Left lung (tissue), 10 donors: ENCODE data around the gene SV2B. TPM values are rescaled to one million over a fixed set of nuclear protein-coding genes. Genes with fewer than 3 reads are reported as not detected.

Experiments
- ATAC-seq: fragments of 200-7000 bp; cut with Tn5 transposase; one replicate; pipeline ENCODE4 v1.9.1; 2020; ENCODE audit warnings: moderate library complexity
- DNase-seq, 4 donors: peaks; one replicate each; pipeline ENCODE4 v3.0.0-alpha.2; 2013 to 2020
- H3K27ac ChIP-seq, 2 donors: fragments of 200-600 bp; sonication (generic) in 1 of 2; one replicate each; pipeline versions ENCODE4 v1.5.0 to v1.8.0; 2020 to 2021
- H3K27me3 ChIP-seq, 2 donors: fragments of 200-600 bp; sonication (generic) in 1 of 2; one replicate each; pipeline versions ENCODE4 v1.5.0 to v1.8.0; 2020 to 2021
- H3K36me3 ChIP-seq, 2 donors: fragments of 200-600 bp; sonication (generic) in 1 of 2; one replicate each; pipeline versions ENCODE4 v1.5.0 to v1.8.0; 2020 to 2021
- H3K4me1 ChIP-seq, 2 donors: fragments of 200-600 bp; one replicate each; pipeline ENCODE4 v1.8.0; 2021
- H3K4me3 ChIP-seq, 2 donors: fragments of 200-600 bp; sonication (generic) in 1 of 2; one replicate each; pipeline versions ENCODE4 v1.5.0 to v1.8.0; 2020 to 2021; ENCODE audit warnings: mild to moderate bottlenecking in 1 of 2
- H3K9me3 ChIP-seq, 2 donors: fragments of 200-600 bp; sonication (generic) in 1 of 2; one replicate each; pipeline versions ENCODE4 v1.5.0 to v1.8.0; 2020 to 2021
- intact Hi-C, 2 donors: fragments of 100-400 bp; cut with DNase I; formaldehyde crosslinking; loops; one replicate each; pipeline versions ENCODE4 v1.11.2 to v1.14.2; 2022
- polyA plus RNA-seq, 6 donors: library from polyadenylated mRNA; unstranded; fragments of 120-200 nt; gene quantifications; one replicate each; pipeline ENCODE4 v1.2.1, GENCODE V29; 2013; ENCODE audit not compliant: insufficient read length in 6 of 6
- total RNA-seq, 2 donors: library from RNA; stranded (reverse); fragmentation: NEBNext Ultra II Directional; extraction: Animal tissue kit (Norgen Biotek cat#: 25700); gene quantifications; one replicate each; pipeline ENCODE4 v1.2.1, GENCODE V29; 2021
- TF ChIP-seq, protein P1 (sequence below), 2 donors: fragments of 200-600 bp; sonication (generic) in 1 of 2; IDR thresholded peaks; one replicate each; pipeline versions ENCODE4 v1.5.0 to v1.8.0; 2021; ENCODE audit warnings: antibody characterized with exemption in 2 of 2
- donor health status: DM: no; HTN: yes; CAD: no.
- donor health status: DM: no; HTN: no; CAD: no.

Gene SV2B
- total and polyA plus RNA-seq, 8 donors: 0.58 to 3.2 (median 1.4) TPM

DNA sequence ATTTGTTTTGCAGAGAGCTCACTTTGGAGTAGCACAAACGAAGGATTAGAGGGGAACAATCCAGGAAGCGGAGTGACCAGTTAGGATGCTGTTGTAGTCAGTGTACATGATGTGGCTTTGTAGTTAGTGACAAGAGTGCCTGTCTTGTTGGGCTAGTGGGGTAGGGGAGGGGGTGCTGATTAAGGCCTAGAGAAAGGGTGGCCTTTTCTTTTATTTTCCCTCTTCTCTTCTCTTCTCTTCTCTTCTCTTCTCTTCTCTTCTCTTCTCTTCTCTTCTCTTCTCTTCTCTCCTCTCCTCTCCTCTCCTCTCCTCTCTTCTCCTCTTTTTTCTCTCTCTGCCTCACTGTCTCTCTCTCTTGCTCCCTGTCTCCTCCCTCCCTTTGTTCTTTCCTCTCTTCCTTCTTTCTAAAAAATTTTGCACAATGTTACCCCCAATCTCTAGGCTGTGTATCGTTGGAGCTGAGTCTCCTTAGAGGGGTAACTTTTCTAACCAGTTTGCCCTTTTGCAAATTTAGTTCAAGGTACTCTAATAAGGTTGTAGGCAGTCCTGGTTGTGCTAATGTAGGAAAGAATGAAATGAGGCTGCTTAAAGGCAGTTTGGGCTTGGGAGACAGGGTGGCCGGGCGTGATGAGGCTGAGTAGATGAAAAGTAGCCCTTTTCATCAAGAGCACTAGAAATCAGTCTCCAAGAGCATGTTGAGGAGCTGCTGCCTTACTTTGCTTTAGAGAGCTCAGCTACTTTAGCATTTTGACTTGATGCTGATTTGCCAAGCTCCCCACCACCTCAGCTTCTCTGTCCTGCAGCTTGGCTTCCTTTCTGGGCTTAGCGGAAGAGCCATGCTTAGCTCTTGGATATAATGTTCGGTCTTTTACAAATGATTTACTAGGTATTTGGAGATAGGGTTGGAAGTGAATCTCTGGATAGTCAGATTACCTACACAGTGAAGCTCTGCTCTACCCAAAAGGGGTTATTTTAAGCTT lies 58.6 kb downstream of the SV2B start:
- no peak overlapping the region for H3K27ac ChIP-seq
- no peaks in the 10 kb centered on the region for H3K9me3 ChIP-seq
- H3K4me1 ChIP-seq: no peaks in the 10 kb centered on the region
- DNase-seq (no peak), ATAC-seq (no peak)
- peaks cover 0 to 30% of the 10 kb centered on the region in 2 donors for H3K27me3 ChIP-seq
- H3K36me3 ChIP-seq: no peaks in the 10 kb centered on the region
- intact Hi-C loops: no loop called here
- TF ChIP-seq, protein P1, sequence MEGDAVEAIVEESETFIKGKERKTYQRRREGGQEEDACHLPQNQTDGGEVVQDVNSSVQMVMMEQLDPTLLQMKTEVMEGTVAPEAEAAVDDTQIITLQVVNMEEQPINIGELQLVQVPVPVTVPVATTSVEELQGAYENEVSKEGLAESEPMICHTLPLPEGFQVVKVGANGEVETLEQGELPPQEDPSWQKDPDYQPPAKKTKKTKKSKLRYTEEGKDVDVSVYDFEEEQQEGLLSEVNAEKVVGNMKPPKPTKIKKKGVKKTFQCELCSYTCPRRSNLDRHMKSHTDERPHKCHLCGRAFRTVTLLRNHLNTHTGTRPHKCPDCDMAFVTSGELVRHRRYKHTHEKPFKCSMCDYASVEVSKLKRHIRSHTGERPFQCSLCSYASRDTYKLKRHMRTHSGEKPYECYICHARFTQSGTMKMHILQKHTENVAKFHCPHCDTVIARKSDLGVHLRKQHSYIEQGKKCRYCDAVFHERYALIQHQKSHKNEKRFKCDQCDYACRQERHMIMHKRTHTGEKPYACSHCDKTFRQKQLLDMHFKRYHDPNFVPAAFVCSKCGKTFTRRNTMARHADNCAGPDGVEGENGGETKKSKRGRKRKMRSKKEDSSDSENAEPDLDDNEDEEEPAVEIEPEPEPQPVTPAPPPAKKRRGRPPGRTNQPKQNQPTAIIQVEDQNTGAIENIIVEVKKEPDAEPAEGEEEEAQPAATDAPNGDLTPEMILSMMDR (IDR thresholded peaks at IDR 0.05): no peak
- no peak overlapping the region for H3K4me3 ChIP-seq

DNA sequence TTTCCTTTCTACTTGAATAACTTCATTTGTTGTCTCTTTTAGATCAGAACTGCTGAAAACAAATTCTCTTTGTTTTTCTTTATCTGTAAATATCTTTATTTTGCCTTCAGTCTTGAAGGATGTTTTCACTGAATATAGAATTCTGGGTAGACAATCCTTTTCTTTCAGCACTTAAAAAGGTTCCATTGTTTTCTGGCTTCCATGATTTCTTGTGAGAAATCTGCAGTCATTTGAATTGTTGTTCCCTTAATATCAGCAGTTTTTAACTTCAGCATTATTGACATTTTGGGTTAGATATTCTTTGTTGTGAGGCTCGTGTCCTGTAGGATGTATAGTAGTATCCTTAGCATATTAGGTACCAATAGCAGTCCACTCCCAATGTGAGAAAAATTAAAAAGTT lies 65.8 kb downstream of the SV2B start:
- Histone ChIP-seq H3K36me3 (no peaks in the 10 kb centered on the region), H3K9me3 (peaks cover 0 to 34% of the 10 kb centered on the region in 2 donors), H3K27ac (no peak overlapping the region), H3K4me1 (no peaks in the 10 kb centered on the region), H3K4me3 (no peak overlapping the region), H3K27me3 (peaks cover 0 to 15% of the 10 kb centered on the region in 2 donors)
- TF ChIP-seq, protein P1 (IDR thresholded peaks at IDR 0.05): no peak
- no peak for DNase-seq
- no peak for ATAC-seq
- intact Hi-C loops: no loop called here

DNA sequence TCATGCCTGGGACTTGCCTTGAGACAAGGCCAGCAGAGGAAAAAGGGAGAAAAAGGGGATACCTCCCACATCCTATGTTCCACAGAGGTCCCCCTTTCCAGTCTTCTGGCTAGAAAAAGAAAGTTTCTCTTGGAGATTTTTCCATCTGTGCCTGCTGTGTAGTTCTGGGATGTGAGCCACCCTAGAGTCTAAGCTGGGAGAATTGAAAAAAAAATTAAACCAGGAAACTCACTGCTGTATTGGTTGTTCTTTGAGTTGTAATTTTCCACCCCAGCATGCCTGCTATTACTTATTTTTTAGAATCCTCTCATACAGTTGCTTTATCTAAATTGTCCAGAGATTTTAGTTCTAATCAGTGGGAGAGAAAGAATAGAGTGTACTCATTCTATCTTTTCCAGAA lies 68.4 kb downstream of the SV2B start:
- peaks cover 0 to 34% of the 10 kb centered on the region in 2 donors for H3K9me3 ChIP-seq
- no peak for ATAC-seq
- peaks cover 0 to 12% of the 10 kb centered on the region in 2 donors for H3K27me3 ChIP-seq
- H3K27ac ChIP-seq: no peak overlapping the region
- no peak for DNase-seq
- TF ChIP-seq, protein P1 (IDR thresholded peaks at IDR 0.05): no peak
- intact Hi-C loops: no loop called here
- H3K36me3 ChIP-seq: no peaks in the 10 kb centered on the region
- H3K4me1 ChIP-seq: no peaks in the 10 kb centered on the region
- no peak overlapping the region for H3K4me3 ChIP-seq

DNA sequence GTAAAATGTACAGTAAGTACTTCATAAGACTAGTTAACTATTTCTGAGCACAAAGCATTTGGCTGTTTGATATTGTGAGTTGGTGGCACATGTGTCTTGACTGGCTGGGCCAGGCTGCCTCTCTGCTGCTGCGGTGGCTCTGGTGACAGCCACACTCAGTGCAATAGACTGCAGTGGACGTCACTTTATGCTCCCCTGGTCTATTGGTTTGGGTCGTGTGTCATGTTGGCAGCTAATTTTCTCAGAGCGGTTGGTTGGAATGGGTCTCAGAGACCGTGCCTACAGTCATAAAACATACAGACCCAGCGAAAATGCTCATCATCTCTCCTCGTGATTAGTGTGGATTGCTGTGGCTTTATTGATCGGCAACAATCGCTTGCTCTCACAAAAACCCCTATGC lies 71.3 kb downstream of the SV2B start:
- Histone ChIP-seq H3K27me3 (peaks cover 0 to 16% of the 10 kb centered on the region in 2 donors), H3K4me1 (no peaks in the 10 kb centered on the region), H3K27ac (no peak overlapping the region), H3K9me3 (peaks cover 0 to 13% of the 10 kb centered on the region in 2 donors), H3K4me3 (no peak overlapping the region), H3K36me3 (no peaks in the 10 kb centered on the region)
- DNase-seq (no peak), ATAC-seq (no peak)
- TF ChIP-seq, protein P1 (IDR thresholded peaks at IDR 0.05): no peak
- intact Hi-C loops: no loop called here

DNA sequence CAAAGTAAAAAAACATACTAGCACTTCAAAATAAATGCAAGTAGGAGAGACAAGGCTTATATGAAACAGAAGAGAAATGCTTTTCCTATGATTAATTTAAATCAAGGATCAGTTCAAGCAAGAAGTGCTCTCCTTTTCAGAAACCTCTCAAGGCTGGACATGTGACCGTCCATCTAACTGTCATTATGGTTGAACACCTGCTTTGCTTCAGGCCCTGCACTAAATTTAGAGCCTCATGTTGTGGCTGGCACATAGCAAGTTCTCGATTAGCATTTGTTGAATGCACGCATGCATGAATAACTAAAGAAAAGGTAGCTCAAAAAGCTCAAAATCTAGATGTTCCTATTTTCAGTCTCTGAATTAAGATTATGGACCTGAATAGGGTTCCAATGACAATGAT lies 82.0 kb downstream of the SV2B start:
- Histone ChIP-seq H3K4me3 (no peak overlapping the region), H3K4me1 (no peaks in the 10 kb centered on the region), H3K9me3 (no peaks in the 10 kb centered on the region), H3K27me3 (peaks cover 0 to 10% of the 10 kb centered on the region in 2 donors), H3K27ac (no peak overlapping the region), H3K36me3 (no peaks in the 10 kb centered on the region)
- no peak for DNase-seq
- intact Hi-C loops: no loop called here
- TF ChIP-seq, protein P1 (IDR thresholded peaks at IDR 0.05): no peak
- ATAC-seq: no peak
